GM19035 (cell line): ENCODE measurements around the gene HNRNPK.
A peak's percentile ranks its signal among the peaks of the same experiment; 100 is the strongest.

ENCODE experiments used
- ATAC-seq: cut with Tn5 transposase; IDR thresholded peaks from one replicate; pipeline ENCODE4 v1.9.1; 2021; ENCODE audit not compliant: unreplicated experiment

Gene HNRNPK

GRCh38 chr9:83934569-83935275, 45.3 kb downstream of the HNRNPK start:
- no peak for ATAC-seq

GRCh38 chr9:83933790-83934189, 46.2 kb downstream of the HNRNPK start:
- no peak for ATAC-seq

- no peak for ATAC-seq
These were observed 47.2 kb downstream of the HNRNPK start for GRCh38 chr9:83932851-83933250.

- ATAC-seq = no peak
These were observed 48.0 kb downstream of the HNRNPK start for GRCh38 chr9:83932011-83932410.

- ATAC-seq = no peak
These were observed 49.1 kb downstream of the HNRNPK start for GRCh38 chr9:83930881-83931280.

- ATAC-seq = no peak
These were observed 52.4 kb downstream of the HNRNPK start for GRCh38 chr9:83927591-83927990.

GRCh38 chr9:83920927-83921707, 58.9 kb downstream of the HNRNPK start, which contains the start of gene KIF27:
Gene KIF27 (minus strand): TSS chr9:83921432. CDS start chr9:83915591, 5,841 bp downstream.
- ATAC-seq = peak; percentile 91

GRCh38 chr9:83920469-83920926, 59.5 kb downstream of the HNRNPK start:
- peak; percentile 36 for ATAC-seq

GRCh38 chr9:83919111-83919510, 60.9 kb downstream of the HNRNPK start:
- ATAC-seq = no peak
